Epithelial cell of proximal tubule (primary cell): ENCODE data around the gene TKFC. TPM values are rescaled to one million over a fixed set of nuclear protein-coding genes. Genes with fewer than 3 reads are reported as not detected.

Source experiments
- DNase-seq: peaks from one replicate; pipeline ENCODE4 v3.0.0-alpha.2; 2011; ENCODE audit warnings: low read depth
- H3K4me3 ChIP-seq: 2 replicates; pipeline ENCODE4 v1.5.1; 2011; ENCODE audit warnings: low read depth, mild to moderate bottlenecking, low read length
- total RNA-seq: library from RNA; depleted of rRNA; stranded (reverse); fragments of >200 nt; gene quantifications from 2 replicates; pipeline ENCODE4 v1.2.3, GENCODE V29; 2015
- TF ChIP-seq, protein P1 (sequence below): conservative IDR thresholded peaks from 2 replicates; pipeline ENCODE4 v1.5.1; 2012; ENCODE audit warnings: low read depth, mild to moderate bottlenecking, low read length

The TKFC gene
- total RNA-seq, 1 donor from 2014 or later = 22.9 TPM

DNA sequence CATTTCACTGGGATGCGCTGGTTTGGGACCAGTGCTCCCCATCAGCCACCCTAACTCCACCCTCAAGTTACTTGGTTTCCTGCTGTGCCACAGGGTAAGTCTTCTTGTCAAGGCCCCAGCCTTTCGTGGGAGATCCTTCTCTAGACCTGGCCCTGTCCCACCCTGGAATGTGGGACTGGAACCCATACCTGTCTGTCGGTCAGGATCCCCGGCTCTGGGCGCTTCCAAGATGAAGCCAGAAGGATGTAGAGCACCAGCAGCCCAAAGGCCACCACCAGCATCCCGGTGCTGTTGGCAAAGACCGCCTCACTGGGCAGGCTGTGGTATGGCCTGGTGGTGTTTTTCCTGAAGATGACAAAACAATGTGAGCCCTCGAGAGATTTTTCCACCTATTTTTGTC, 17.8 kb downstream of the TKFC start:
- DNase-seq = no peak
- TF ChIP-seq, protein P1, sequence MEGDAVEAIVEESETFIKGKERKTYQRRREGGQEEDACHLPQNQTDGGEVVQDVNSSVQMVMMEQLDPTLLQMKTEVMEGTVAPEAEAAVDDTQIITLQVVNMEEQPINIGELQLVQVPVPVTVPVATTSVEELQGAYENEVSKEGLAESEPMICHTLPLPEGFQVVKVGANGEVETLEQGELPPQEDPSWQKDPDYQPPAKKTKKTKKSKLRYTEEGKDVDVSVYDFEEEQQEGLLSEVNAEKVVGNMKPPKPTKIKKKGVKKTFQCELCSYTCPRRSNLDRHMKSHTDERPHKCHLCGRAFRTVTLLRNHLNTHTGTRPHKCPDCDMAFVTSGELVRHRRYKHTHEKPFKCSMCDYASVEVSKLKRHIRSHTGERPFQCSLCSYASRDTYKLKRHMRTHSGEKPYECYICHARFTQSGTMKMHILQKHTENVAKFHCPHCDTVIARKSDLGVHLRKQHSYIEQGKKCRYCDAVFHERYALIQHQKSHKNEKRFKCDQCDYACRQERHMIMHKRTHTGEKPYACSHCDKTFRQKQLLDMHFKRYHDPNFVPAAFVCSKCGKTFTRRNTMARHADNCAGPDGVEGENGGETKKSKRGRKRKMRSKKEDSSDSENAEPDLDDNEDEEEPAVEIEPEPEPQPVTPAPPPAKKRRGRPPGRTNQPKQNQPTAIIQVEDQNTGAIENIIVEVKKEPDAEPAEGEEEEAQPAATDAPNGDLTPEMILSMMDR = no peak
- H3K4me3 ChIP-seq = no peak overlapping the region

DNA sequence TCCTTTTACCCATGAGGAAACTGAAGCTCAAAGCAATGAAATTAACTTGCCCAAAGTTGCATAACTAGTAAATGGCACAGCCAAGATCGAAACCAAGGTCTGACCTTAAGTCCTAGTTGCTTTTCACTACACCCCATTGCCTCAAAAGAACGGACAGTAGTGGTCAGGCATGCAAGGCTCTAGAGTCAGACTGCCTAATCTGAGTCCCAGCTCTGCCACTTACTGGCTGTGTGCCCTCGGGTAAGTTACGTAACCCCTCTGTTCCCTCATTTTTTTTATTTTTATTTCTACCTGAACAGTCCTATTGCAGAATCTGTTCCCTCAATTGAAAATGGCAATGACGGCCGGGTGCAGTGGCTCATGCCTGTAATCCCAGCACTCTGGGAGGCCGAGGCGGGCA, 19.0 kb downstream of the TKFC start:
- no peak for DNase-seq
- TF ChIP-seq, protein P1 = no peak
- H3K4me3 ChIP-seq = no peak overlapping the region

DNA sequence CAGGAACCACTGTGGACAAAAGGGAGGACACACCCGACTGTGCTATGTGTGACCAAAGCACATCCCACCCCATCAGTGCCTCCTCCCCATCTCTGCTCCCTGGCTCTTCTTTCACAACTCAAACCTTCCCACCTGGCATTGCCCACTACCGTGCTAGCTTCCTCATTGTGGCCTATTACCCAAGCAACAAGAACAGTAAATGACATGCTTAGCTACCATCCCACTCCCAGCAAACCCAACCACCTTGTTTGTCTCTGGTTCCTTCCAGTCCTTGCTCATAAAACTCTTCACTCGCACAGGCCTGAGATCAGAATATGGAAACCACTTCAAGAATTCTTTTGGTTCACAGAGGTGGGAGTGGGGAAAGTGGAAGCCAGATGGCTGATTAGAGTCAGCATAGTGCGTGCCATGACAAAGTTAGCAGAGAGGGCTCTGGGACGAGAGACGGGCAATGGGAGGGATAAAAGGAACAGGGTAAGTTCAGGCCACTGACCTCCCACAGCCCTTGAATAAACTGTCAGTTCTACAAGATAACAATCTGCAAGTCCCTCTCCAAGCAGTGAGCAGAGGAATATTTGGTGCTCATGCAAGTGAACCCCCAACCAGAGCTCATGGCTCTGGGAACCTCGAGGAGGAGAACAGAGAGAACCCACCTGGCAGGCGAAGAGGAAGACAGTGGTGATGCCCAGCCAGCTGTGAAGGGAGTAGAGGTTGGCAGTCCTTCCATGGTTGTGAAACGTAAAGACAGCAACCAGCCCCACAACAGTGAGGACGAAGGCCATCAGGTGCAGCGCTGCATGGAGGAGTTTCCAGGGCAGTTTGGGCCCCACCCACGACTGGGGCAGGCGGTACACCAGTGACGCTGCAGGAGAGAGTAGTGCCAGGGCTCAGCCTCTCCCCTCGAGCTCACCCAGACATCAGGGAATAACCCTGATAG, 20.4 kb downstream of the TKFC start:
- TF ChIP-seq, protein P1 = no peak
- no peak for DNase-seq
- H3K4me3 ChIP-seq = no peak overlapping the region

DNA sequence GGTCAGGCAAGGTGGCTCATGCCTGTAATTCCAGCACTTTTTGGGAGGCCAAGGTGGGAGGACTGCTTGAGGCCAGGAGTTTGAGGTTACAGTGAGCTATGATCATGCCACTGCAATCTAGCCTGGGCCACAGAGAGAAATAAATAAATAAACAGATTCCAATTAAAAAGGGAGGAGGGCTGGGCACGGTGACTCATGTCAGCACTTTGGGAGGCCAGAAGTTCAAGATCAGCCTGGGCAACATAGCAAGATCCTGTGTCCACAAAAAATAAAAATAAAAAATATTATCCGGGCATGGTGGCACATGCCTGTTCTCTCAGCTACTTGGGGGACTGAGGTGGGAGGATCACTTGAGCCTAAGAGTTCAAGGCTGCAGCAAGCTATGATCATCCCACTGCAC, 21.2 kb downstream of the TKFC start:
- no peak for DNase-seq
- TF ChIP-seq, protein P1 = no peak

DNA sequence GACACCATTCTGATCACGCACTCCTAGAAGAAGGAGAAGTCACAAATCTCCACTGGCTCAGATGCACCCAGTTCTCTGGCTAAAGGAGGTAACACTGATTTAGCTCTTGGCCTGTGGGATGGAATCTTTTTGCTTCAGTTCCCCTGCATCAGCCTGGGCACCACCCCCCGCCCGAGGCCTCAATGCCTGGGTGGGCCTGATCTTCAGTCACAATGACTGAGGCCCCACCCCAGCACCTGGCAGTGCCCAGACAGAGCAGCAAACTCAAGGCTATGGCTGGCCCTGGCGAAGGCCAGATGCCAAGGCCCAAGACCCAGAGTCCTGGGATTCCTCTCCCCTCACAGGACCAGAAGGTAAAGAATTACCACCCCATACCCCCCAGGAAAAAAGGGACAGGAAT, 23.7 kb downstream of the TKFC start:
- DNase-seq = no peak
- H3K4me3 ChIP-seq = no peak overlapping the region
- TF ChIP-seq, protein P1 = no peak

More for the DNA sequence above, 21.2 kb downstream of the TKFC start:
- H3K4me3 ChIP-seq = no peak overlapping the region

DNA sequence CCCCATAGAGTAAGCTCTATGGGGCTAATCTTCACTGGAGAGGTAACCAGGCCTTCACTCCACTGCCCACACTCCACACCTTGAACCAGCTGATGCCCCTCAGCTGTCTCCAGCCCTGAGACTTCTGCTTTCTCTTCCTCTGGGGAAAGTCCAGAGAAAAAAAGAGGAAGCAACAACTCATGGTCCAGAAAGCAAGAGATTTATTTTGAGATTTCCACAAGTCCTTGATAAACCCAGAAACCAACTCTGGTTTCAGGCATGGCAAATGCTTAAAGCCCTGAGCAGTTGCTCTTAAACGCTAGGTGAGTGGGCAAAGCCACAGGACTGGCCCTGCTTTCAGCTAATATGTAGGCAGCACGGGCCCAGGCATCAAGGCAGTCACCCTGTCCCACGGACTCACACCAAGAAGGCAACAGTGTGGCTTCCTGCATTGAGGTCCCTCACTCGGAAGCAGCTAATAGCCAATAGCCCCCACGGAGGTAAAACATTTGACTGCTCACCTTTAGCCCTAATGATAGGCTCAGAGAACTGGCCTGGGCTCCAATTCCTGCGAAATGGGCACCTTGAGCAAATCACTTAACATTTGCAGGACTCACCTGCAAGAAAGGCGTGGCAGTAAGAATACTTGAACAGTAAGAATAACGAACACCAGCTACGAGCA, 24.3 kb downstream of the TKFC start:
- no peak for DNase-seq
- TF ChIP-seq, protein P1 = no peak

More for the DNA sequence above, 24.3 kb downstream of the TKFC start:
- no peak overlapping the region for H3K4me3 ChIP-seq
